Uterus (tissue), 4 donors: ENCODE results near the gene INSYN2B. TPM values are rescaled to one million over a fixed set of nuclear protein-coding genes. Genes with fewer than 3 reads are reported as not detected.

Experiments used
- DNase-seq, 2 donors: peaks; one replicate each; pipeline ENCODE4 v3.0.0-alpha.2; 2019 to 2020
- H3K27ac ChIP-seq, 2 donors: fragments of 200-600 bp; sonication (generic); 1 replicate in 1 of 2; 2 replicates in 1 of 2; pipeline ENCODE4 v1.5.1; 2016 to 2018
- H3K27me3 ChIP-seq, 2 donors: fragments of 200-600 bp; sonication (generic); one replicate each; pipeline ENCODE4 v1.5.1; 2018 to 2019; ENCODE audit warnings: control low read depth in 1 of 2
- H3K36me3 ChIP-seq, 2 donors: fragments of 200-600 bp; sonication (generic); one replicate each; pipeline ENCODE4 v1.5.1; 2019; ENCODE audit warnings: control low read depth in 1 of 2
- H3K4me1 ChIP-seq, 2 donors: fragments of 200-600 bp; sonication (generic); one replicate each; pipeline ENCODE4 v1.5.1; 2018 to 2019; ENCODE audit warnings: control low read depth in 1 of 2
- H3K4me3 ChIP-seq, 2 donors: fragments of 200-600 bp; sonication (generic); 1 replicate in 1 of 2; 2 replicates in 1 of 2; pipeline ENCODE4 v1.5.1; 2018 to 2019; ENCODE audit warnings: mild to moderate bottlenecking in 1 of 2
- H3K9me3 ChIP-seq, 2 donors: fragments of 200-600 bp; sonication (generic); one replicate each; pipeline ENCODE4 v1.5.1; 2019; ENCODE audit warnings: control low read depth in 1 of 2
- POLR2A ChIP-seq, 2 donors: fragments of 450-650 bp; IDR thresholded peaks; one replicate each; pipeline ENCODE4 v1.6.1; 2016; ENCODE audit warnings: antibody characterized with exemption in 2 of 2, mild to moderate bottlenecking in 1 of 2, moderate library complexity in 1 of 2
- intact Hi-C: fragments of 100-400 bp; cut with DNase I; formaldehyde crosslinking; loops from one replicate; pipeline ENCODE4 v1.15.1; 2023; ENCODE audit warnings: low total_unique reads
- total RNA-seq, 4 donors: library from RNA; depleted of rRNA in 3 of 4; stranded (reverse); fragments of >200 nt in 3 of 4; gene quantifications; one replicate each; pipeline versions ENCODE4 v1.1.0 to v1.2.4, GENCODE V29; 2014 to 2023
- TF ChIP-seq, protein P1 (sequence below), 4 experiments: fragments of 200-600 bp in 2 of 4; fragments of 450-650 bp in 2 of 4; sonication (generic) in 2 of 4; IDR thresholded peaks; one replicate each; pipeline ENCODE4 v1.5.1; 2016 to 2019; ENCODE audit warnings: antibody characterized with exemption in 4 of 4, mild to moderate bottlenecking in 2 of 4, moderate library complexity in 1 of 4
- donor health status: DM: yes; HTN: yes; CAD: no.

INSYN2B gene
- total RNA-seq, 4 donors from 2014 or later: 0.34 to 2.4 TPM; not detected in 2

DNA sequence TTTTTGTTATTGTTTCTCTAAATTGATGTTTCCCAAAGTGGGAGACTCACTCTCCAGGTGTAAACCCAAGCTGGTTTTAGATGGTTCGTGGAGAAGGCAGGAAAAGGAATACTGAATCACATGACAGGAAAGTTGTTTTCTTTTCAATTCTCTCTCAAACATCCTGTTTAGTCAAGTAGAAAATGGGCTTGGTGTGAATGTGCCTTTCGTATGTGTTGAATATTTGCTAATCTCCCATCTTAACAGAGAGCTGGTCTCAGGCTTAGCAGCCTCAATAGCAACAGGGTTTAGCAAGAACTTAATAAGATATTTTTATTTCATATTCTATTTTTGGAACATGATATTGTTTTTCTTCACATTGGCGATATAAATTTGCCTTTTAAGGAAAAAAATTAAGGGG lies 119.7 kb downstream of the INSYN2B start:
- H3K4me3 ChIP-seq: no peak overlapping the region
- no peaks in the 10 kb centered on the region for H3K9me3 ChIP-seq
- no peak for DNase-seq
- TF ChIP-seq, protein P1, sequence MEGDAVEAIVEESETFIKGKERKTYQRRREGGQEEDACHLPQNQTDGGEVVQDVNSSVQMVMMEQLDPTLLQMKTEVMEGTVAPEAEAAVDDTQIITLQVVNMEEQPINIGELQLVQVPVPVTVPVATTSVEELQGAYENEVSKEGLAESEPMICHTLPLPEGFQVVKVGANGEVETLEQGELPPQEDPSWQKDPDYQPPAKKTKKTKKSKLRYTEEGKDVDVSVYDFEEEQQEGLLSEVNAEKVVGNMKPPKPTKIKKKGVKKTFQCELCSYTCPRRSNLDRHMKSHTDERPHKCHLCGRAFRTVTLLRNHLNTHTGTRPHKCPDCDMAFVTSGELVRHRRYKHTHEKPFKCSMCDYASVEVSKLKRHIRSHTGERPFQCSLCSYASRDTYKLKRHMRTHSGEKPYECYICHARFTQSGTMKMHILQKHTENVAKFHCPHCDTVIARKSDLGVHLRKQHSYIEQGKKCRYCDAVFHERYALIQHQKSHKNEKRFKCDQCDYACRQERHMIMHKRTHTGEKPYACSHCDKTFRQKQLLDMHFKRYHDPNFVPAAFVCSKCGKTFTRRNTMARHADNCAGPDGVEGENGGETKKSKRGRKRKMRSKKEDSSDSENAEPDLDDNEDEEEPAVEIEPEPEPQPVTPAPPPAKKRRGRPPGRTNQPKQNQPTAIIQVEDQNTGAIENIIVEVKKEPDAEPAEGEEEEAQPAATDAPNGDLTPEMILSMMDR (IDR thresholded peaks at IDR 0.05): no peak
- no peak for TF ChIP-seq POLR2A (IDR thresholded peaks at IDR 0.05)
- H3K27me3 ChIP-seq: no peaks in the 10 kb centered on the region
- no peak overlapping the region for H3K27ac ChIP-seq
- H3K4me1 ChIP-seq: no peaks in the 10 kb centered on the region
- intact Hi-C loops: no loop called here
- no peaks in the 10 kb centered on the region for H3K36me3 ChIP-seq

DNA sequence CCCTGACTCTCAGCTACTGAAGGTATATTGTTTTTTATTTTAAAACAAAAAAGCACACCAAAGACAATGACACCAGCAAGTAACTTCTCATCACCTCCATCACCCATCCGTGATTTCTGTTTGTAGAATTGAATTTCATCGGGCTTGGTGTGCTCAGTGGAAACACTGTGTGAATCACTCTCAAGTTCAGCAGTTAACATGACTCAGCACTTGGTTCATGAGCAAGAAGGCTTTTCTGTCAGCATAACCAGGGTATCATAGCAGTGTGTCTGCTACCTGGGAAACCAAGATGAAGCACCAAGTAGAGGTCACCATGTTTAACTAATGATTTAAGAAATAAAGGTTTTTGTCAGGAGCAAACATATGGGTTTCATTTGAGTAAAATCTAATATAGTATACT lies 123.7 kb downstream of the INSYN2B start:
- H3K36me3 ChIP-seq: no peaks in the 10 kb centered on the region
- no peaks in the 10 kb centered on the region for H3K4me1 ChIP-seq
- H3K4me3 ChIP-seq: no peak overlapping the region
- intact Hi-C loops: no loop called here
- no peaks in the 10 kb centered on the region for H3K27me3 ChIP-seq
- H3K27ac ChIP-seq: no peak overlapping the region
- H3K9me3 ChIP-seq: no peaks in the 10 kb centered on the region
- no peak for DNase-seq
- TF ChIP-seq POLR2A (IDR thresholded peaks at IDR 0.05): no peak
- TF ChIP-seq, protein P1 (IDR thresholded peaks at IDR 0.05): no peak

DNA sequence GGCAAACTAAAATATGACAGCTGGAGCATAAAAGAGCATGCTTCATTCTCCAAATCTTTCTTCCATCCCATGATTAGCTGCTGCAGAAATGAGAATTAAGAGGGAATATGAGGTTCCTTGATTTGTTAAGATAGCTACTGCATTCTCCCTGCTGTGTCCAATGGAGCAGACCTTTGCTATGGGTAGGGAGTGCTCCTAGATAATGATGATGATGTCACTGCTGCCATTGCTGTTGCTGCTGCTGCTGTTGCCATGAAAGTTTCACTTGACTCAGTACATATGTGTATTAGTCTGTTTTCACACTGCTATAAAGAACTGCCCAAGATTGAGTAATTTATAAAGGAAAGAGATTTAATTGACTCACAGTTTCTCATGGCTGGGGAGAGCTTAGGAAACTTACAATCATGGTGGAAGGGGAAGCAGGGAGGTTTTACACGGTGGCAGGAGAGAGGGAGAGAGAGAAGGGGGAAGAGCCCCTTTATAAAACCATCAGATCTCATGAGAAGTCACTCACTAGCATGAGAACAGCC lies 128.9 kb downstream of the INSYN2B start:
- no peak for DNase-seq
- no peaks in the 10 kb centered on the region for H3K36me3 ChIP-seq
- no peak for TF ChIP-seq POLR2A (IDR thresholded peaks at IDR 0.05)
- TF ChIP-seq, protein P1 (IDR thresholded peaks at IDR 0.05): no peak

DNA sequence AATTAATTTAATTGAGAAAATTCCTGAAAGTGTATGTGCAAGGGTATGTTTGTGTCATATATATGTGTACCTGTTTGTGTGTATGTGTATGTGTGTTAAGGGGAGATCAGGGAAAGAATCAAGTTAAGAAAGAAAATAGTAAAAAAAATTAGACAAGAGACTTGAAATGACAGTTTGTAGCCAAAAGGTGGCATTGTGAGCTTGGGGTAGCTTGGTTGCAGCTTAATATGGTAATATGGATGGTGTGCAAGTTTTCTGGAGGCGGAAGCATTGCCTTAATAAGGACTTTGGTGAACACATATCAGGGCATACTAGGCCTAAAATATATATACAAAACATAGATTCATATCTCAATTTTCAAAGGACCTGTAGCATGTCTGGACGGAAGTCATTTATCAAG lies 129.9 kb downstream of the INSYN2B start:
- H3K9me3 ChIP-seq: no peaks in the 10 kb centered on the region
- H3K4me1 ChIP-seq: no peaks in the 10 kb centered on the region
- intact Hi-C loops: no loop called here
- H3K27me3 ChIP-seq: no peaks in the 10 kb centered on the region
- no peaks in the 10 kb centered on the region for H3K36me3 ChIP-seq
- H3K4me3 ChIP-seq: no peak overlapping the region
- TF ChIP-seq, protein P1 (IDR thresholded peaks at IDR 0.05): no peak
- no peak for TF ChIP-seq POLR2A (IDR thresholded peaks at IDR 0.05)
- DNase-seq: no peak
- no peak overlapping the region for H3K27ac ChIP-seq

More for the DNA sequence above, 128.9 kb downstream of the INSYN2B start:
- Histone ChIP-seq H3K4me3 (no peak overlapping the region), H3K9me3 (no peaks in the 10 kb centered on the region), H3K4me1 (no peaks in the 10 kb centered on the region), H3K27me3 (no peaks in the 10 kb centered on the region), H3K27ac (no peak overlapping the region)
- intact Hi-C loops: no loop called here

DNA sequence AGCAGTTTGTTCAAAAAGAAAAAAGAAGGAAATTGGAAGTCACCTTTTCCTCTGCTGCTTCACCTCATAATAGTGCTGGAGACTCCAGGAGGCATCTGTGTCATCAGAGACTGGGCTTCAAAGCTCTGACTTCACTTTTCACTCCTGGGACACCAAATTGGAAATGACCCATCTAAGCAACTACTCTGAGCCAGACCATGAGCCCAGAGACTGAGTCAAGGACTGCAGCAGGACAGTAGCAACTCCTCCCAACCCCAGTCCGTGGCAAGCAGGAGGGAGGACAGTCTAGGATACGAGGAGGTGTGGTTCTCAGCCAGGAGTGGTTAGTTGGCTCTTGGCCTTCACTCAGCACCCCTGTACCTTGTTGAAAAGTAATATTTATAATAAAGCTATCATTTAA lies 131.5 kb downstream of the INSYN2B start:
- Histone ChIP-seq H3K27ac (no peak overlapping the region), H3K36me3 (no peaks in the 10 kb centered on the region), H3K4me3 (no peak overlapping the region), H3K9me3 (no peaks in the 10 kb centered on the region), H3K4me1 (no peaks in the 10 kb centered on the region), H3K27me3 (no peaks in the 10 kb centered on the region)
- TF ChIP-seq, protein P1 (IDR thresholded peaks at IDR 0.05): no peak
- no peak for TF ChIP-seq POLR2A (IDR thresholded peaks at IDR 0.05)
- intact Hi-C loops: no loop called here
- DNase-seq: no peak
